ENCODE results near the gene SH3RF3. TPM values are rescaled to one million over a fixed set of nuclear protein-coding genes. Genes with fewer than 3 reads are reported as not detected.

SH3RF3 gene
- total RNA-seq, 1 experiment from 2014 or later, result 4.9 TPM

DNA sequence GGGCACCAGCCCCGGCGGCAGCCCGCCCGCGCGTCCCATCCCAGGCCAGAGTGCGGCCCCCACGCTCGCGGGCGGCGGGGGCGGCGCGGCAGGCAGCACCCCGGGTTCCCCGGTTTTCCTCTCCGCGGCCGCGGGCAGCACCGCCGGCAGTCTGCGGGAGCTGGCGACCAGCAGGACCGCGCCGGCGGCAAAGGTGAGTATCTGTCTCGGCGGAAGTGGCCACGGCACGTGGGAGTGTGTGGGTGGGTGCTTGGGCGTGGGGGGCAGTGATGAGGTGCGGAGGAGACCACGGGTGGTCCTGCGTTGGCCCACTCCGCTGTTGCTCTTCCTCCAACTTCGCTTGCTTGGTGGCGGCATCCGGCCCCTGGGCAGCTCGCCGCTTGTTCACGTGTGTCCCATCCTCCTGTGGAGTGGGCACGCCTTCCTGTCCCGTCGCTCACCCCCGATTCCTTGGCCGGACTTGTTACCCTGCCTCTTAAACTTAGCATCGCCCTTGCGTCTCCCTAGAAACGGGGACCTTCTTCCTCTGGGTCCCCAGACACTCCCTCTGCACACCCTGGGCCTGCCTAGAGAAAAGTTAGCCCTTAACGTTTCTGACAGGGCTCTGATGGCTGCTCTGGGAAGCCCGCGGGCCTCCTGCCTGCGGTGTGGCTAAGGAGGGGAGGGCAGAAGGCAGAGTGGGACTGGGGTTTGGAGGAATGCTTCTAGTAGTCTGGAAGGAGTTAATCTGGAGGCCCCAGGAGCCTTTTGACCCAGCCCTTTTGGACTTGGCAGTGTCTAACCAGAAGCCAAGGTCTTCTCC lies 1.1 kb downstream of the SH3RF3 start:
- BruUV-seq (replicated peaks), result no TSS peak
- POLR2A ChIA-PET, result no interaction called here
- Histone ChIP-seq H3K36me3 (ENCODE audit: control insufficient read depth, insufficient read depth, low read length) (no peaks in the 10 kb centered on the region), H3K27me3 (ENCODE audit: control insufficient read depth, insufficient read depth, low read length) (peaks cover 2% of the 10 kb centered on the region), H3K9me3 (ENCODE audit: control insufficient read depth, insufficient read depth, low read depth, low read length) (no peaks in the 10 kb centered on the region), H3K27ac (ENCODE audit: low read length) (peak overlapping the region; percentile 23; the same call in 1 of the 2 replicates), H3K4me1 (ENCODE audit: control insufficient read depth, insufficient read depth, low read length) (peaks cover 23% of the 10 kb centered on the region), H3K4me3 (ENCODE audit: low read depth in 2 of 2, low read length in 2 of 2) (peak overlapping the region; percentile 36 to 61)
- ATAC-seq, result no peak
- in situ Hi-C loops (cut with HindIII; ENCODE audit: low pct_unique_long_range_greater_than_20kb, low sequenced_read_pairs) (no loop called here), intact Hi-C loops (cut with micrococcal nuclease; ENCODE audit: unreplicated experiment) (no loop called here)
- no peak for TF ChIP-seq TCF7L2 (IDR thresholded peaks at IDR 0.05; ENCODE audit: low read depth, low read length)
- TF ChIP-seq, protein P1, sequence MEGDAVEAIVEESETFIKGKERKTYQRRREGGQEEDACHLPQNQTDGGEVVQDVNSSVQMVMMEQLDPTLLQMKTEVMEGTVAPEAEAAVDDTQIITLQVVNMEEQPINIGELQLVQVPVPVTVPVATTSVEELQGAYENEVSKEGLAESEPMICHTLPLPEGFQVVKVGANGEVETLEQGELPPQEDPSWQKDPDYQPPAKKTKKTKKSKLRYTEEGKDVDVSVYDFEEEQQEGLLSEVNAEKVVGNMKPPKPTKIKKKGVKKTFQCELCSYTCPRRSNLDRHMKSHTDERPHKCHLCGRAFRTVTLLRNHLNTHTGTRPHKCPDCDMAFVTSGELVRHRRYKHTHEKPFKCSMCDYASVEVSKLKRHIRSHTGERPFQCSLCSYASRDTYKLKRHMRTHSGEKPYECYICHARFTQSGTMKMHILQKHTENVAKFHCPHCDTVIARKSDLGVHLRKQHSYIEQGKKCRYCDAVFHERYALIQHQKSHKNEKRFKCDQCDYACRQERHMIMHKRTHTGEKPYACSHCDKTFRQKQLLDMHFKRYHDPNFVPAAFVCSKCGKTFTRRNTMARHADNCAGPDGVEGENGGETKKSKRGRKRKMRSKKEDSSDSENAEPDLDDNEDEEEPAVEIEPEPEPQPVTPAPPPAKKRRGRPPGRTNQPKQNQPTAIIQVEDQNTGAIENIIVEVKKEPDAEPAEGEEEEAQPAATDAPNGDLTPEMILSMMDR (IDR thresholded peaks at IDR 0.05), result no peak
- TF ChIP-seq, protein P2, sequence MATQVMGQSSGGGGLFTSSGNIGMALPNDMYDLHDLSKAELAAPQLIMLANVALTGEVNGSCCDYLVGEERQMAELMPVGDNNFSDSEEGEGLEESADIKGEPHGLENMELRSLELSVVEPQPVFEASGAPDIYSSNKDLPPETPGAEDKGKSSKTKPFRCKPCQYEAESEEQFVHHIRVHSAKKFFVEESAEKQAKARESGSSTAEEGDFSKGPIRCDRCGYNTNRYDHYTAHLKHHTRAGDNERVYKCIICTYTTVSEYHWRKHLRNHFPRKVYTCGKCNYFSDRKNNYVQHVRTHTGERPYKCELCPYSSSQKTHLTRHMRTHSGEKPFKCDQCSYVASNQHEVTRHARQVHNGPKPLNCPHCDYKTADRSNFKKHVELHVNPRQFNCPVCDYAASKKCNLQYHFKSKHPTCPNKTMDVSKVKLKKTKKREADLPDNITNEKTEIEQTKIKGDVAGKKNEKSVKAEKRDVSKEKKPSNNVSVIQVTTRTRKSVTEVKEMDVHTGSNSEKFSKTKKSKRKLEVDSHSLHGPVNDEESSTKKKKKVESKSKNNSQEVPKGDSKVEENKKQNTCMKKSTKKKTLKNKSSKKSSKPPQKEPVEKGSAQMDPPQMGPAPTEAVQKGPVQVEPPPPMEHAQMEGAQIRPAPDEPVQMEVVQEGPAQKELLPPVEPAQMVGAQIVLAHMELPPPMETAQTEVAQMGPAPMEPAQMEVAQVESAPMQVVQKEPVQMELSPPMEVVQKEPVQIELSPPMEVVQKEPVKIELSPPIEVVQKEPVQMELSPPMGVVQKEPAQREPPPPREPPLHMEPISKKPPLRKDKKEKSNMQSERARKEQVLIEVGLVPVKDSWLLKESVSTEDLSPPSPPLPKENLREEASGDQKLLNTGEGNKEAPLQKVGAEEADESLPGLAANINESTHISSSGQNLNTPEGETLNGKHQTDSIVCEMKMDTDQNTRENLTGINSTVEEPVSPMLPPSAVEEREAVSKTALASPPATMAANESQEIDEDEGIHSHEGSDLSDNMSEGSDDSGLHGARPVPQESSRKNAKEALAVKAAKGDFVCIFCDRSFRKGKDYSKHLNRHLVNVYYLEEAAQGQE (IDR thresholded peaks at IDR 0.05; ENCODE audit: insufficient read depth in 1 of 2, low read depth in 2 of 2, low read length in 1 of 2), result no peak
- TF ChIP-seq POLR2AphosphoS5 (IDR thresholded peaks at IDR 0.05; ENCODE audit: low read depth, low read length), result no peak
- TF ChIP-seq SIN3A (IDR thresholded peaks at IDR 0.05; ENCODE audit: borderline replicate concordance, insufficient read depth, low read depth, low read length), result no peak
- DNase-seq (ENCODE audit: low read depth, low spot score), result no peak
- CTCF ChIA-PET, result no interaction called here

DNA sequence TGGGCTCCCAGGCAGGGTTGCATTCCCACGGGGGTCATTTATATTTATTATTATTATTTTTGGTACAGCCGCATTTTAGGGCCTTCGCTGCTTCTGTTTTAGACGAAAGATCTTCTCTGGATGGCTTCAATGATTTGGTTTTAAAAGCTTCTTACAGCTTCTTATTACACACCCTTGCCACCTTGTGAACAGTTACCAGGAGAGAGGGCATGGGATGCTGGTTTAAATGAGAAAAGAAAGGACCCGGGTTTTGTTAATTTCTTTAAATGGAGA lies 1.7 kb downstream of the SH3RF3 start:
- Histone ChIP-seq H3K4me3 (ENCODE audit: low read depth in 2 of 2, low read length in 2 of 2) (peak overlapping the region; percentile 36 to 61), H3K4me1 (ENCODE audit: control insufficient read depth, insufficient read depth, low read length) (peaks cover 23% of the 10 kb centered on the region), H3K27me3 (ENCODE audit: control insufficient read depth, insufficient read depth, low read length) (peaks cover 2% of the 10 kb centered on the region), H3K9me3 (ENCODE audit: control insufficient read depth, insufficient read depth, low read depth, low read length) (no peaks in the 10 kb centered on the region), H3K36me3 (ENCODE audit: control insufficient read depth, insufficient read depth, low read length) (no peaks in the 10 kb centered on the region), H3K27ac (ENCODE audit: low read length) (peak overlapping the region; percentile 23; the same call in 1 of the 2 replicates)
- CTCF ChIA-PET, result no interaction called here
- DNase-seq (ENCODE audit: low read depth, low spot score) (no peak), ATAC-seq (no peak)
- TF ChIP-seq, protein P2 (IDR thresholded peaks at IDR 0.05; ENCODE audit: insufficient read depth in 1 of 2, low read depth in 2 of 2, low read length in 1 of 2), result no peak
- TF ChIP-seq SIN3A (IDR thresholded peaks at IDR 0.05; ENCODE audit: borderline replicate concordance, insufficient read depth, low read depth, low read length), result no peak
- TF ChIP-seq, protein P1 (IDR thresholded peaks at IDR 0.05), result no peak
- TF ChIP-seq POLR2AphosphoS5 (IDR thresholded peaks at IDR 0.05; ENCODE audit: low read depth, low read length), result no peak
- no peak for TF ChIP-seq TCF7L2 (IDR thresholded peaks at IDR 0.05; ENCODE audit: low read depth, low read length)
- in situ Hi-C loops (cut with HindIII; ENCODE audit: low pct_unique_long_range_greater_than_20kb, low sequenced_read_pairs) (no loop called here), intact Hi-C loops (cut with micrococcal nuclease; ENCODE audit: unreplicated experiment) (no loop called here)
- POLR2A ChIA-PET, result no interaction called here
- no TSS peak for BruUV-seq (replicated peaks)

Measured in Panc1 (cell line).